ENCODE data around the gene POU2F2.

Gene POU2F2

GRCh38 chr19:42097461-42097860 is 34.8 kb downstream of the POU2F2 start:
- TF ChIP-seq CTCF (IDR thresholded peaks at IDR 0.05; ENCODE audit: extremely low read depth, missing control alignments): no peak
- no peak for DNase-seq (ENCODE audit: low spot score)

- DNase-seq (ENCODE audit: low spot score): no peak
- no peak for TF ChIP-seq CTCF (IDR thresholded peaks at IDR 0.05; ENCODE audit: extremely low read depth, missing control alignments)
Measured at GRCh38 chr19:42096255-42096837, 35.9 kb downstream of the POU2F2 start.

- no peak for TF ChIP-seq CTCF (IDR thresholded peaks at IDR 0.05; ENCODE audit: extremely low read depth, missing control alignments)
- DNase-seq (ENCODE audit: low spot score): no peak
Measured at GRCh38 chr19:42095814-42096230, 36.4 kb downstream of the POU2F2 start.

GRCh38 chr19:42095142-42095813 is 37.0 kb downstream of the POU2F2 start:
- DNase-seq (ENCODE audit: low spot score): no peak

GRCh38 chr19:42093926-42094325 is 38.3 kb downstream of the POU2F2 start:
- no peak for DNase-seq (ENCODE audit: low spot score)
- no peak for TF ChIP-seq CTCF (IDR thresholded peaks at IDR 0.05; ENCODE audit: extremely low read depth, missing control alignments)

More at GRCh38 chr19:42095142-42095813, 37.0 kb downstream of the POU2F2 start:
- TF ChIP-seq CTCF (IDR thresholded peaks at IDR 0.05; ENCODE audit: extremely low read depth, missing control alignments): no peak

GRCh38 chr19:42093505-42093904 is 38.7 kb downstream of the POU2F2 start:
- no peak for TF ChIP-seq CTCF (IDR thresholded peaks at IDR 0.05; ENCODE audit: extremely low read depth, missing control alignments)
- DNase-seq (ENCODE audit: low spot score): no peak

GRCh38 chr19:42092350-42092749 is 39.9 kb downstream of the POU2F2 start:
- DNase-seq (ENCODE audit: low spot score): peak; percentile 57
- peak; percentile 52 for TF ChIP-seq CTCF (IDR thresholded peaks at IDR 0.05; ENCODE audit: extremely low read depth, missing control alignments)

Measured in GM20000 (cell line).